Naive thymus-derived CD8-positive, alpha-beta T cell (primary cell): Measurements from ENCODE around the gene EPN2. TPM values are rescaled to one million over a fixed set of nuclear protein-coding genes. Genes with fewer than 3 reads are reported as not detected.
A peak's percentile ranks its signal among the peaks of the same experiment; 100 is the strongest.

Experiments
- ATAC-seq, 2 donors: fragments of 150-1000 bp; cut with Tn5 transposase in 1 of 2; sonication (Bioruptor Pico), chemical (Tn5 transposase) in 1 of 2; 1 replicate in 1 of 2; 2 replicates in 1 of 2; pipeline ENCODE4 v1.10.0; 2021; ENCODE audit warnings: mild to moderate bottlenecking in 2 of 2, moderate library complexity in 2 of 2
- POLR2A ChIA-PET: fragments of 350-600 bp; sonication (Branson Sonifier 250); formaldehyde crosslinking; loops from one replicate; lab custom pipeline; 2021; ENCODE audit warnings: antibody characterized with exemption; lab: Charles Lee
- DNase-seq, 10 donors: peaks; one replicate each; pipeline versions ENCODE4 v3.0.0 to v3.0.0-alpha.2; 2020 to 2022
- H3K27ac Mint-ChIP-seq, 10 donors: one replicate each; pipeline ENCODE4 v1.8.0; 2020 to 2022; ENCODE audit warnings: mild to moderate bottlenecking in 10 of 10, mixed read lengths in 10 of 10, moderate library complexity in 4 of 10, inconsistent platforms in 1 of 10
- H3K27me3 Mint-ChIP-seq, 5 donors: one replicate each; pipeline ENCODE4 v1.8.0; 2021 to 2022; ENCODE audit warnings: mixed read lengths in 5 of 5
- H3K36me3 Mint-ChIP-seq, 3 donors: one replicate each; pipeline ENCODE4 v1.8.0; 2020 to 2022; ENCODE audit warnings: mixed read lengths in 3 of 3, mild to moderate bottlenecking in 2 of 3, inconsistent platforms in 1 of 3
- H3K4me1 Mint-ChIP-seq, 4 donors: one replicate each; pipeline ENCODE4 v1.8.0; 2021 to 2022; ENCODE audit warnings: mixed read lengths in 4 of 4
- H3K4me3 Mint-ChIP-seq, 10 donors: one replicate each; pipeline ENCODE4 v1.8.0; 2020 to 2022; ENCODE audit warnings: mild to moderate bottlenecking in 10 of 10, mixed read lengths in 10 of 10, moderate library complexity in 6 of 10, inconsistent platforms in 1 of 10
- H3K9me3 Mint-ChIP-seq, 9 donors: one replicate each; pipeline ENCODE4 v1.8.0; 2020 to 2022; ENCODE audit warnings: mixed read lengths in 9 of 9, mild to moderate bottlenecking in 3 of 9, inconsistent platforms in 1 of 9, moderate library complexity in 1 of 9
- polyA plus RNA-seq, 3 donors: library from polyadenylated mRNA; unstranded; fragments of 300-500 nt; fragmentation: Illumina TruSeq; gene quantifications; one replicate each; pipeline ENCODE4 v1.2.3, GENCODE V29; 2021
- total RNA-seq, 8 experiments: library from RNA in 2 of 8; stranded (reverse) in 2 of 8; gene quantifications; one replicate each; pipeline ENCODE4 v1.2.3 and lab custom pipeline; 2021 to 2026

EPN2 gene
- total and polyA plus RNA-seq, 5 experiments from 2014 or later: 1.3 to 6.5 (median 3.7) TPM

DNA sequence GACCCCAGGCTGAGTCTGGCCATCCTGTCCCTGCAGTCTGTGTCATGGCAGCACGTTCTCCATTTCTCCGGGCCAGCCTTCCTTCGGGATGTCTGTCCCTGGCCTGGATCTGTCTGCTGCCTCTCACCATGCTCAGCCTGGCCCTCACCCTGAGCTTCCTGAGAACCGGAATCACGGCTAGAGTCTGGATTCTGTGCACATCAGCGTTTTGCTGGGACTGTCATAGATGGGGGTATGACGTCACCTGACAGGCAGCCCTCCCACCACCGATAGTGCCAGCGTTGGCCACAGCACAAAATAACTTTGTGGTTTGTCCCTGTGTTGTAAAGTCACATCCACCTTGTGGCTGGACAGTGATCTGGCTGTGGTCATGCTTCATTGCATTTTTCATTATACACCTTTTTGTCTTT lies 66.2 kb downstream of the EPN2 start:
- DNase-seq (no peak), ATAC-seq (no peak)
- H3K27me3 Mint-ChIP-seq: peaks cover 21 to 81% (median 37%) of the 10 kb centered on the region in 5 donors
- H3K36me3 Mint-ChIP-seq: no peaks in the 10 kb centered on the region
- POLR2A ChIA-PET: no interaction called here
- H3K4me3 Mint-ChIP-seq: no peak overlapping the region
- no peak overlapping the region for H3K27ac Mint-ChIP-seq
- no peaks in the 10 kb centered on the region for H3K9me3 Mint-ChIP-seq
- H3K4me1 Mint-ChIP-seq: peaks cover 19 to 46% (median 25%) of the 10 kb centered on the region in 4 donors

DNA sequence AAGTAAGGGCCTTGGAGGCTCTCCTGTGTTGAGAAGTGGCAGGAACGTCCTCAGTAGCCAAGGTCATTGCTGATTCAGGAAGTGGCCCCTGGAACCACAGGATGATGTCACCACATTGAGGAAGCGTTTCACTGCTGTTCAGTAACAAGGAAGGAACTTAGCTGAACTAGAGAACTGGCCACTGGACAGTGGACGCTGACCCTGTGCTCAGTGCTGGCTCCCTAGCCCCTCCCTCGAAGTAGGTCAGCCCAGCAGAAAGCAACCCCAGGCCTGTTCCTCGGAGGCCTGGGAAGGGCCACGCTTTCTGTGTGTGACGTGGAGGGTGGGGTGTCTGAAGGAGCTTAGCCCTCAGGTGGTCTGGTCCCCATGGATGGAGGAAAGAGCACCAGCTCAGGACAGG lies 67.0 kb downstream of the EPN2 start:
- H3K4me3 Mint-ChIP-seq: peak overlapping the region in 1 of 10 donors; percentile 9
- POLR2A ChIA-PET: no interaction called here
- DNase-seq: no peak
- no peak overlapping the region for H3K27ac Mint-ChIP-seq
- H3K36me3 Mint-ChIP-seq: no peaks in the 10 kb centered on the region
- H3K4me1 Mint-ChIP-seq: peaks cover 19 to 53% (median 25%) of the 10 kb centered on the region in 4 donors
- no peak for ATAC-seq
- H3K27me3 Mint-ChIP-seq: peaks cover 22 to 87% (median 38%) of the 10 kb centered on the region in 5 donors
- no peaks in the 10 kb centered on the region for H3K9me3 Mint-ChIP-seq

DNA sequence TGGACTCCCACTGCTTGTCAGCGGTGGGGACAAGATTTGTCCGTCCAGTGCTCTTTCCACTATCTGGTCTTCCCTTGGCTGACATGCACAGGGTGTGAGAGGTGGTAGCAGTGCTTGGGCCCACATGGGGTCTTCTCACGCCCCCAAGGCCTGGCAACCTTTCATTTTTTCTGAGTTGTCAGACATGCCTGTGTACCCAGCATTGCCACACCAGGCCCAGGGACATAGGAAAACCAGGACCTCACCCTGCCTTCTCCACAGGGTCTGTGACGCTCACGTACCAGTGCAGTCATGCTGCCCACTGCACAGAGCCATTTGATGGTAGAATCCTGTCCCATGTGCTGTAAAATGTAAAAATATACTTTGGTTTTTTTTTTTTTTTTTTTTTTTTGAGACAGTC lies 67.6 kb downstream of the EPN2 start:
- Mint-ChIP-seq H3K27me3 (peaks cover 26 to 89% (median 39%) of the 10 kb centered on the region in 5 donors), H3K27ac (peak overlapping the region in 1 of 10 donors; percentile 35), H3K4me3 (no peak overlapping the region), H3K9me3 (no peaks in the 10 kb centered on the region), H3K36me3 (no peaks in the 10 kb centered on the region), H3K4me1 (peaks cover 19 to 53% (median 25%) of the 10 kb centered on the region in 4 donors)
- POLR2A ChIA-PET: interaction anchor here (0.7 kb wide), 1 partner anchor 836 kb away, joined by 6 read pairs; no protein-coding TSS in a partner anchor
- DNase-seq (no peak), ATAC-seq (no peak)

DNA sequence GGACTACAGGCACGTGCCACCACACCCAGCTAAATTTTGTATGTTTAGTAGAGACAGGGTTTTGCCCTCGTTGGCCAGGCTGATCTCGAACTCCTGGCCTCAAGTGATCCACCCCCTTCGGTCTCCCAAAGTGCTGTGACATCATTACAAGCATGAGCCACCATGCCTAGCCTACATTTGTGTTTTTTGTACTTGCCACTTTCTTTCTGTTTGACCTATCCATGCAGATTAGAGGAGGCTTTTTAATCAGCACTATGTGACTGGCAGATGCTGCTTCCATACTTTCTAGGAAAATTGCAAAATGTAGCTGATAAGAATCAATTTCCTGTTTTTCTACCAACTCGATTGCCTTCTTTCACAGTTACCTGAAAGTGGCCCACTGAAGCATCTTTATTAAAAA lies 68.1 kb downstream of the EPN2 start:
- Mint-ChIP-seq H3K4me3 (peak overlapping the region in 1 of 10 donors; percentile 24), H3K27me3 (peaks cover 27 to 89% (median 42%) of the 10 kb centered on the region in 5 donors), H3K9me3 (no peaks in the 10 kb centered on the region), H3K27ac (peak overlapping the region in 2 of 10 donors; percentile 35 to 41), H3K36me3 (no peaks in the 10 kb centered on the region), H3K4me1 (peaks cover 19 to 53% (median 25%) of the 10 kb centered on the region in 4 donors)
- DNase-seq (no peak), ATAC-seq (no peak)
- POLR2A ChIA-PET: interaction anchor here (0.7 to 1.1 kb wide), 2 partner anchors 11 to 836 kb away, joined by 4 to 6 read pairs; no protein-coding TSS in a partner anchor

DNA sequence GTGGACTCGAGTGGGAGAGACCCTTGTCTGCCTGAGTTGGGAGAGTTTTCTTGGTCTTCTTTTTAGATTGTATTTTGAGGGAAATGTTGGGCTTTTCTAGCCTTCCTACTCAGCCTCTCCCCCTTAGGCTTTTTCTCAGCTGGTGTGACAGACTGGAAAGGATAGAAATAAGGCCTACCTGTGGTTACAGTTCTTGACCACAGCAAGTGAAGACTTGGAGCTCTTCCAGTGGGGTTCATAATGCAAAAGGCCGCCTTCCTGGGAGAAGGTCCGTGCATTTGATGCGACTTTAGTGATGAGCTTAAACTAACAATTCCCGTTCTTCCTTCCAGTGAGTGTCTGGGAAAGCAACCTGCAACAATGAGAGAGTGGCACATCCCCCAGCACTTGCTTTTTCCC lies 68.6 kb downstream of the EPN2 start:
- peak overlapping the region in 6 of 10 donors; percentile 19 to 68 (median 60) for H3K4me3 Mint-ChIP-seq
- H3K36me3 Mint-ChIP-seq: no peaks in the 10 kb centered on the region

DNA sequence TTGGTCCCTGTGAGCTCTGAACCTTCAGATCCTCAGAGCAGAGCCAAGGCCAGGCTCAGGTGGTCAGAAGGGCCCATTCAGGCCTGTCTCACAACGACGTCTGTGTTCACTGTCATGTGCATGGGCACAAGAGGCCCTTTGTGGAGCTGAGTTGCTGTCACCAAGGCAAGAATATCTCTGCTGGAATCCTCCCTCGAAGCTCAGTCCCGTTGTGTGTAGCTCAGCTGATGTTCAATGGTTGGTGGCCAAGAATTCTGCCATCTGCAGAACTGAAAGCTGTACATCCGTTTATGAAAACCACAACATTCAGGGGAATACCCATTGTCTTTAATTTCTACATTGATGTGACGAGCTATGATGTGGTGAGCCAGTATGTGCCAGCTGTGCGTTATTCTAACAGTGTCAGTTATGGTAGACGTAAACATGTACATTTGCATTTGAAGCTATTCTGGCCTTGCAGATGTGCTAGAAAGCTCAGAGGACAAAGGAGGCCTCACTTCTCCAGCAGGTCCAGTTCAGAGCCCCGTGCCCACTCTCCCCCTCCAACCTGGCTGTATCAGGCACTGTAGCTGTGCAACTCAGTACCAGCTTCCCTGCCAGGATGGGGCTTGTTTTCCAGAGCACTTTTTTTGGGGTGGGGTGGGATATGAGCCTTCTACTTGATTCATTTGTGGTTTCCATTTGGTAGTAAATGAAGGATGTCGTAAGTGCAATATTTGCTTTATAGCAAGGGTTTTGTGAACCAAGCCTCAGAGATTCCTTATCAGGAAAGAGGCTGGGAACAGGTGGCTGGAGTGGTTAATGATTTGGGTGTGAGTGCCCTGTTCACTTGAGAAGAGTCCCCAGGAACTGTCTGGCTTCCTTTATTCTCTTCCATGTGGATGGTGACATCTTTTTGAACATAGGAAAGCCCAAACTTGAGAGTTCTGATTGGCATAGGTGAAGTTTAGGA lies 69.3 kb downstream of the EPN2 start:
- Mint-ChIP-seq H3K4me1 (peaks cover 19 to 53% (median 25%) of the 10 kb centered on the region in 4 donors), H3K9me3 (no peaks in the 10 kb centered on the region), H3K36me3 (no peaks in the 10 kb centered on the region), H3K4me3 (peak overlapping the region in 8 of 10 donors; percentile 33 to 68 (median 62)), H3K27ac (peak overlapping the region in 7 of 10 donors; percentile 29 to 89 (median 79)), H3K27me3 (peaks cover 27 to 87% (median 42%) of the 10 kb centered on the region in 5 donors)
- DNase-seq (peak in 9 of 10 donors; percentile 19 to 83 (median 56)), ATAC-seq (peak; percentile 97 to 99)
- POLR2A ChIA-PET: interaction anchor here (1.1 kb wide), 1 partner anchor 10 kb away, joined by 4 read pairs; no protein-coding TSS in a partner anchor

More for the DNA sequence above, 68.6 kb downstream of the EPN2 start:
- POLR2A ChIA-PET: interaction anchor here (1.1 kb wide), 1 partner anchor 11 kb away, joined by 4 read pairs; no protein-coding TSS in a partner anchor
- Mint-ChIP-seq H3K27ac (peak overlapping the region in 4 of 10 donors; percentile 43 to 88 (median 72)), H3K27me3 (peaks cover 27 to 89% (median 43%) of the 10 kb centered on the region in 5 donors), H3K9me3 (no peaks in the 10 kb centered on the region), H3K4me1 (peaks cover 19 to 53% (median 25%) of the 10 kb centered on the region in 4 donors)
- ATAC-seq (no peak), DNase-seq (no peak)

DNA sequence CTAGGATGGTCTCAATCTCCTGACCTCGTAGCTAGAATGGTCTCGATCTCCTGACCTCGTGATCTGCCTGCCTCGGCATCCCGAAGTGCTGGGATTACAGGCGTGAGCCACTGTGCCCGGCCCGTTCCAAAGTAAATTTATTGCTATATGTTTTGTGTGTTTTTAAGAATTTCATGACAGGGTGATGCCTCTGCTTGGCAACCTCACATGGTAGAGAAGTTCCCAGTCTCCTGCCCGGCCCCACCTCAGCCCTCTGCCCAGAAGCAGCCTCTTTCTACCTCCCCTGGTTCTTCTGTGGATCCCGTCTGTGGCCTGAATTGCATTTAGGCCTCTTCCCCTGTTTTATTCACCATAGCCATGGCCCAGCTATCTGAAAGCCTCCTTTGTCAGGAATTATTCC lies 70.4 kb downstream of the EPN2 start:
- Mint-ChIP-seq H3K4me1 (peaks cover 19 to 56% (median 25%) of the 10 kb centered on the region in 4 donors), H3K27ac (peak overlapping the region in 2 of 10 donors; percentile 22 to 49), H3K9me3 (no peaks in the 10 kb centered on the region), H3K27me3 (peaks cover 31 to 89% (median 41%) of the 10 kb centered on the region in 5 donors), H3K36me3 (no peaks in the 10 kb centered on the region), H3K4me3 (no peak overlapping the region)
- ATAC-seq: no peak
- POLR2A ChIA-PET: interaction anchor here (0.5 kb wide), 1 partner anchor 482 kb away, joined by 3 read pairs; no protein-coding TSS in a partner anchor
- peak in 1 of 10 donors; percentile 28 for DNase-seq

DNA sequence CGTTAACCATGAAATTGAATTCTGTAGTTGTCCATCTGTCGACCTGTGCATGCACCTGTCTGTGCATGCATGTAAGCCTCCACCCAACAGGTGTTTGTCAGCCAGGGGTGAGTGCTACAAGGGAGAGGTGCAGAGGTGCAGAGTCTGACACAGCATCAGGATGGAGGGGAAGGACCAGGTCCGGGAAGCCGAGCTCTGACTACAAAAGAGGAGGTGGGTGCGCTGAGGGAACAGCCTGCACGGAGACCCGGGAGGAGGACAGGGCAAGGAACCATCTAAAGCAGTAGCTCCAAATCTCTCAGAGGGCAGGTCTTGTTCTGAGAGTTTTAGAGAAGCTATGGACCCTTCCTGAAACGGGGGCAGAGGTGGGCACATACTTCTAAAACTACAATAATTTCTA lies 71.2 kb downstream of the EPN2 start:
- DNase-seq: peak in 1 of 10 donors; percentile 16
- Mint-ChIP-seq H3K27ac (no peak overlapping the region), H3K4me1 (peaks cover 19 to 47% (median 25%) of the 10 kb centered on the region in 4 donors), H3K27me3 (peaks cover 31 to 92% (median 44%) of the 10 kb centered on the region in 5 donors), H3K36me3 (no peaks in the 10 kb centered on the region), H3K4me3 (no peak overlapping the region), H3K9me3 (no peaks in the 10 kb centered on the region)
- POLR2A ChIA-PET: no interaction called here
- ATAC-seq: no peak

DNA sequence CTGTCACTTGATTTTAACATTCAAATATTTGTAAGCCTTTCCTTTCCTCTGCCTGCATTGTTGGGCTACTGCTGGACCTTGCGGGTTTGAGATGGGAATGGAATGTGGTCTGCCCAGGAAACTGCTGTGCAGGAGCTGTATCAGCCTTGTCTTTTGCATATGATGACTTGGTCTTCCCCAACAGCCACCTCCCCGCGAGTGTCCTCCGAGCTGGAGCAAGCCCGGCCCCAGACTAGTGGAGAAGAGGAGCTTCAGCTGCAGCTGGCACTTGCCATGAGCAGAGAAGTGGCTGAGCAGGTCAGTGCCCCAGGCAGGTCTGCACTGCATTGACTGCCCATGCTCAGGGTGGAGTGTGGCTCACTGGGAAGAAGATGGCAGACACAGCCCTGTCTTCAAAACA lies 72.5 kb downstream of the EPN2 start:
- Mint-ChIP-seq H3K4me3 (no peak overlapping the region), H3K9me3 (no peaks in the 10 kb centered on the region), H3K36me3 (no peaks in the 10 kb centered on the region), H3K27me3 (peaks cover 31 to 94% (median 50%) of the 10 kb centered on the region in 5 donors), H3K4me1 (peaks cover 19 to 40% (median 25%) of the 10 kb centered on the region in 4 donors), H3K27ac (no peak overlapping the region)
- POLR2A ChIA-PET: no interaction called here
- DNase-seq (peak in 1 of 10 donors; percentile 55), ATAC-seq (no peak)

DNA sequence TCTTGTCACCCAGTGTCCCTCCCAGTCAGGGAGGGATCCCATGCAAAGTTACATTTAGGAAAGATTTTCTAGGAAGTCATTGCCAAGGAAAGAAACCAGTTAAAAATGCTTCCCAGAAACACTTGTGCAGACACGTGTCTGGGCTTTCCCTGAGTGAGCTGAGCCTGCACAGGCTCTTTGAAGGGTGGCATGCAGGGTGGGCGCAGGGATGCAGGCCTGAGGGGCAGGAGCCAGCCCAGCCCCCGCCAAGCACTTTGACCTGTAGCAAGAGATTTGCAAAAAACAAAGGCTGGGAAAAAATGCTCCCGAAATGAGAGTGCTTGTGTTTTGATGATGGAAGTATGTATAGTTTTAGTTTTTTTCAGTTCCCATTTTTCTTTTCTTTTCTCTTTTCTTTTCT lies 73.0 kb downstream of the EPN2 start:
- no peak for DNase-seq
- ATAC-seq: no peak
- Mint-ChIP-seq H3K9me3 (no peaks in the 10 kb centered on the region), H3K27me3 (peaks cover 33 to 91% (median 48%) of the 10 kb centered on the region in 5 donors), H3K4me3 (no peak overlapping the region), H3K4me1 (peaks cover 19 to 37% (median 24%) of the 10 kb centered on the region in 4 donors), H3K36me3 (no peaks in the 10 kb centered on the region), H3K27ac (no peak overlapping the region)
- POLR2A ChIA-PET: no interaction called here

DNA sequence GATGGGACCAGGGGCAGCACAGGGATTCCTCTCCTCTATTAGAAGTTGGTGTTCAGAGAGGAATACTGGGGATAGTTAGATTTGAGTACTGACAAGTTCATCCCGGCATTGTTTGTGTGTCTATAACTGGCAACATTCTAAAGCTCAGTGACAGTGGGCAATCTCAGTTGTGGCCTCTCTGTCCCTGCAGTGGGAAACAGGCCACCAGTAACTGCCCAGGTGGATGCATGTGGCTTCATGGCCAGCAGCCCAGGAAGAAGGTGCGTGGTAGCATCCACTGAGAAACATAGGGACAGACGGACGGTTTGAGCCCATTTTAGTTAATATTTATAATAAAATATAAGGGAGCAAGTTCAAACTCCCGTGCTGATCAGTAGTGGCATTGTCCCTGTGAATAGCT lies 73.8 kb downstream of the EPN2 start:
- Mint-ChIP-seq H3K27me3 (peaks cover 29 to 82% (median 40%) of the 10 kb centered on the region in 5 donors), H3K4me3 (no peak overlapping the region), H3K36me3 (no peaks in the 10 kb centered on the region), H3K4me1 (peaks cover 11 to 29% (median 15%) of the 10 kb centered on the region in 4 donors), H3K9me3 (no peaks in the 10 kb centered on the region), H3K27ac (peak overlapping the region in 1 of 10 donors; percentile 11)
- DNase-seq (no peak), ATAC-seq (no peak)
- POLR2A ChIA-PET: no interaction called here

DNA sequence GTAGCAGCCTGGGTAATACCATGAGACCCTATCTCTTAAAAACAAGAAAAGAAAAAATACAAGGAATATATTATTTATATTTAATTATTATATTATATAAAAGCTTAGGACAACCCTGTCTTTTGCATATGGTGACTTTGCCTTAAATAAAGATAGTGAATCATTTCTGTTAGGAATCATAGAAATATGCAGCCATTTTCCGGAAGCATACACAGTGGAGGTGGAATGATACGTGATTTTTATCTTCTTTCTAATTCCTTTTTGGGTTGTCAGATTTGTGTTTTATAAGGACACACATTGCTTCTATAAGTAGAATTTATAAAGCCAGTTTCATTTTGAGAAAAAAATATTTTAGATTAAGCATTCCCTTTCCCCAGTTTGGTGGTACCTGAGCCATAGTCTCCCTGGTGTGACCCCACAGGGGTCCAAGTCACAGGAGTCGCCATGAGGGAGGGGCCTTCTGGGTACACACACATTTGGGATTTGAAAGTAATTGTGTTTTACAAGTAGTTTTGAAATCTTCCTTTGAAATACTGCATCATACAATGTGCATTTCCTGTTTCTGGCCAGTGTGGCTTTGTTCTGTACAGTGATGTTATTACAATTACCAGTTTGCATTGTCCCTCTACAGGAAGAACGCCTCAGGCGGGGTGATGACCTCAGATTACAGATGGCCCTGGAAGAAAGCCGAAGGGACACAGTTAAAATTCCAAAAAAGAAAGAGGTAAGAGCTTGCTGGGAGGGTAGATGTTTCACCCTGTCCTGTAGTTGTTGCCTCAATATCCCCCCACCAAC lies 74.5 kb downstream of the EPN2 start:
- peaks cover 5 to 23% (median 9%) of the 10 kb centered on the region in 4 donors for H3K4me1 Mint-ChIP-seq
- peaks cover 30 to 77% (median 34%) of the 10 kb centered on the region in 5 donors for H3K27me3 Mint-ChIP-seq
- ATAC-seq (no peak), DNase-seq (no peak)
- no peaks in the 10 kb centered on the region for H3K36me3 Mint-ChIP-seq
- no peak overlapping the region for H3K27ac Mint-ChIP-seq
- H3K4me3 Mint-ChIP-seq: no peak overlapping the region
- POLR2A ChIA-PET: no interaction called here
- no peaks in the 10 kb centered on the region for H3K9me3 Mint-ChIP-seq
